Natural killer cell treated with Interleukin-12 subunit alpha and Interleukin-12 subunit beta and Interleukin-15 and Interleukin-18, amount 100 ng/mL, for 72 hours (primary cell): ENCODE results near the gene ABCA5. TPM values are rescaled to one million over a fixed set of nuclear protein-coding genes. Genes with fewer than 3 reads are reported as not detected.

ENCODE experiments used
- ATAC-seq, 2 donors: fragments of 150-1000 bp; cut with Tn5 transposase in 1 of 2; sonication (Bioruptor Pico), chemical (Tn5 transposase) in 1 of 2; 2 replicates each; pipeline ENCODE4 v1.10.0; 2021
- DNase-seq: peaks from one replicate; pipeline ENCODE4 v3.0.0; 2022; ENCODE audit warnings: low spot score
- H3K27ac Mint-ChIP-seq, 2 donors: 1 replicate in 1 of 2; 2 replicates in 1 of 2; pipeline ENCODE4 v1.8.0; 2022; ENCODE audit warnings: mixed read lengths in 2 of 2, mild to moderate bottlenecking in 1 of 2, moderate library complexity in 1 of 2
- H3K27me3 Mint-ChIP-seq, 2 donors: 1 replicate in 1 of 2; 2 replicates in 1 of 2; pipeline ENCODE4 v1.8.0; 2022; ENCODE audit warnings: mixed read lengths in 2 of 2
- H3K36me3 Mint-ChIP-seq: one replicate; pipeline ENCODE4 v1.8.0; 2022; ENCODE audit warnings: mixed read lengths
- H3K4me1 Mint-ChIP-seq, 2 donors: 1 replicate in 1 of 2; 2 replicates in 1 of 2; pipeline ENCODE4 v1.8.0; 2022; ENCODE audit warnings: low read depth in 2 of 2, mixed read lengths in 2 of 2, mild to moderate bottlenecking in 1 of 2
- H3K4me3 Mint-ChIP-seq: one replicate; pipeline ENCODE4 v1.8.0; 2022; ENCODE audit warnings: mixed read lengths
- H3K9me3 Mint-ChIP-seq: 2 replicates; pipeline ENCODE4 v1.8.0; 2022; ENCODE audit warnings: mixed read lengths
- total RNA-seq, 2 donors: library from RNA; stranded (reverse); gene quantifications; one replicate each; pipeline ENCODE4 v1.2.3, GENCODE V29; 2022

ABCA5 gene
- total RNA-seq, 2 donors from 2014 or later, result 22.9 to 61.4 TPM

- no peaks in the 10 kb centered on the region for H3K4me1 Mint-ChIP-seq
These were observed 16.1 kb upstream of the ABCA5 start for GRCh38 chr17:69342896-69343644.

GRCh38 chr17:69339937-69340336 is 13.0 kb upstream of the ABCA5 start:
- Mint-ChIP-seq H3K27me3 (peaks cover 15 to 20% of the 10 kb centered on the region in 2 donors), H3K36me3 (peaks cover 5% of the 10 kb centered on the region), H3K4me1 (peaks cover 0 to 6% of the 10 kb centered on the region in 2 donors), H3K9me3 (no peaks in the 10 kb centered on the region), H3K27ac (no peak overlapping the region), H3K4me3 (no peak overlapping the region)
- DNase-seq (no peak), ATAC-seq (no peak)

More at GRCh38 chr17:69342896-69343644, 16.1 kb upstream of the ABCA5 start:
- no peaks in the 10 kb centered on the region for H3K9me3 Mint-ChIP-seq
- H3K27me3 Mint-ChIP-seq, result peaks cover 15 to 16% of the 10 kb centered on the region in 2 donors
- H3K27ac Mint-ChIP-seq, result no peak overlapping the region
- ATAC-seq (no peak), DNase-seq (no peak)
- H3K36me3 Mint-ChIP-seq, result no peaks in the 10 kb centered on the region
- H3K4me3 Mint-ChIP-seq, result no peak overlapping the region

- Mint-ChIP-seq H3K36me3 (peaks cover 5% of the 10 kb centered on the region), H3K4me3 (no peak overlapping the region), H3K27ac (no peak overlapping the region), H3K4me1 (peaks cover 0 to 6% of the 10 kb centered on the region in 2 donors), H3K27me3 (peaks cover 22 to 28% of the 10 kb centered on the region in 2 donors), H3K9me3 (no peaks in the 10 kb centered on the region)
- ATAC-seq, result no peak
- no peak for DNase-seq
These were observed 10.1 kb upstream of the ABCA5 start for GRCh38 chr17:69336996-69337395.

GRCh38 chr17:69336580-69336979 is 9.6 kb upstream of the ABCA5 start:
- no peak for DNase-seq
- Mint-ChIP-seq H3K9me3 (no peaks in the 10 kb centered on the region), H3K27ac (no peak overlapping the region), H3K4me1 (peaks cover 0 to 6% of the 10 kb centered on the region in 2 donors), H3K27me3 (peaks cover 23 to 32% of the 10 kb centered on the region in 2 donors), H3K36me3 (peaks cover 5% of the 10 kb centered on the region), H3K4me3 (no peak overlapping the region)
- no peak for ATAC-seq

- Mint-ChIP-seq H3K9me3 (no peaks in the 10 kb centered on the region), H3K4me1 (peaks cover 0 to 6% of the 10 kb centered on the region in 2 donors), H3K36me3 (peaks cover 5% of the 10 kb centered on the region), H3K27ac (no peak overlapping the region), H3K27me3 (peaks cover 25 to 36% of the 10 kb centered on the region in 2 donors), H3K4me3 (peak overlapping the region; percentile 46)
- no peak for ATAC-seq
- no peak for DNase-seq
These were observed 8.1 kb upstream of the ABCA5 start for GRCh38 chr17:69335058-69335457.

- Mint-ChIP-seq H3K4me3 (no peak overlapping the region), H3K27me3 (peaks cover 25 to 32% of the 10 kb centered on the region in 2 donors), H3K9me3 (no peaks in the 10 kb centered on the region), H3K27ac (no peak overlapping the region), H3K4me1 (peaks cover 3 to 6% of the 10 kb centered on the region in 2 donors), H3K36me3 (peaks cover 5% of the 10 kb centered on the region)
- DNase-seq (no peak), ATAC-seq (no peak)
These were observed 6.6 kb upstream of the ABCA5 start for GRCh38 chr17:69333561-69333960.

GRCh38 chr17:69331756-69332155 is 4.8 kb upstream of the ABCA5 start:
- H3K27me3 Mint-ChIP-seq, result peaks cover 23 to 32% of the 10 kb centered on the region in 2 donors
- ATAC-seq (no peak), DNase-seq (no peak)
- no peak overlapping the region for H3K27ac Mint-ChIP-seq
- H3K4me1 Mint-ChIP-seq, result peaks cover 12 to 15% of the 10 kb centered on the region in 2 donors
- H3K9me3 Mint-ChIP-seq, result no peaks in the 10 kb centered on the region
- no peak overlapping the region for H3K4me3 Mint-ChIP-seq
- H3K36me3 Mint-ChIP-seq, result peaks cover 5% of the 10 kb centered on the region

GRCh38 chr17:69326377-69327059 is 415 bp downstream of the ABCA5 start:
- ATAC-seq (no peak), DNase-seq (no peak)
- Mint-ChIP-seq H3K4me1 (peaks cover 18 to 21% of the 10 kb centered on the region in 2 donors), H3K27ac (peak overlapping the region; percentile 89 to 95), H3K9me3 (no peaks in the 10 kb centered on the region), H3K27me3 (peaks cover 5% of the 10 kb centered on the region in 2 donors), H3K4me3 (peak overlapping the region; percentile 98), H3K36me3 (no peaks in the 10 kb centered on the region)

GRCh38 chr17:69325518-69326376 is 1.2 kb downstream of the ABCA5 start:
- Mint-ChIP-seq H3K36me3 (no peaks in the 10 kb centered on the region), H3K9me3 (no peaks in the 10 kb centered on the region), H3K4me1 (peaks cover 18 to 21% of the 10 kb centered on the region in 2 donors), H3K4me3 (peak overlapping the region; percentile 98), H3K27ac (peak overlapping the region; percentile 89 to 95), H3K27me3 (peaks cover 0 to 3% of the 10 kb centered on the region in 2 donors)
- no peak for DNase-seq
- no peak for ATAC-seq

GRCh38 chr17:69323806-69324205 is 3.1 kb downstream of the ABCA5 start:
- ATAC-seq (no peak), DNase-seq (no peak)
- Mint-ChIP-seq H3K4me1 (peaks cover 24% of the 10 kb centered on the region in 2 donors), H3K9me3 (no peaks in the 10 kb centered on the region), H3K36me3 (no peaks in the 10 kb centered on the region), H3K27me3 (no peaks in the 10 kb centered on the region), H3K27ac (no peak overlapping the region), H3K4me3 (no peak overlapping the region)

- no peak overlapping the region for H3K4me3 Mint-ChIP-seq
- H3K4me1 Mint-ChIP-seq, result peaks cover 8% of the 10 kb centered on the region in 2 donors
- H3K27me3 Mint-ChIP-seq, result no peaks in the 10 kb centered on the region
- no peak for DNase-seq
- no peaks in the 10 kb centered on the region for H3K36me3 Mint-ChIP-seq
- H3K9me3 Mint-ChIP-seq, result no peaks in the 10 kb centered on the region
- no peak for ATAC-seq
- H3K27ac Mint-ChIP-seq, result no peak overlapping the region
These were observed 6.1 kb downstream of the ABCA5 start for GRCh38 chr17:69320908-69321238.

- no peaks in the 10 kb centered on the region for H3K36me3 Mint-ChIP-seq
- H3K27ac Mint-ChIP-seq, result no peak overlapping the region
- no peaks in the 10 kb centered on the region for H3K9me3 Mint-ChIP-seq
- DNase-seq (no peak), ATAC-seq (no peak)
- peaks cover 6 to 9% of the 10 kb centered on the region in 2 donors for H3K4me1 Mint-ChIP-seq
- H3K4me3 Mint-ChIP-seq, result no peak overlapping the region
- H3K27me3 Mint-ChIP-seq, result no peaks in the 10 kb centered on the region
These were observed 6.6 kb downstream of the ABCA5 start for GRCh38 chr17:69320210-69320907.

- H3K27me3 Mint-ChIP-seq, result no peaks in the 10 kb centered on the region
- no peaks in the 10 kb centered on the region for H3K9me3 Mint-ChIP-seq
- ATAC-seq (no peak), DNase-seq (no peak)
- H3K36me3 Mint-ChIP-seq, result no peaks in the 10 kb centered on the region
- peaks cover 9 to 10% of the 10 kb centered on the region in 2 donors for H3K4me1 Mint-ChIP-seq
- no peak overlapping the region for H3K4me3 Mint-ChIP-seq
- no peak overlapping the region for H3K27ac Mint-ChIP-seq
These were observed 9.3 kb downstream of the ABCA5 start for GRCh38 chr17:69317625-69318024.
